HUDEP-2 (cell line): Measurements from ENCODE around the gene SLC22A12.

Experiments used
- DNase-seq, 76 experiments: peaks; one replicate each; lab custom pipeline; 2025; ENCODE audit not compliant: unreplicated experiment in 76 of 76; lab: John Stamatoyannopoulos, UW

The SLC22A12 gene

GRCh38 chr11:64620381-64620971 lies 29.5 kb downstream of the SLC22A12 start:
- no peak for DNase-seq

DNA sequence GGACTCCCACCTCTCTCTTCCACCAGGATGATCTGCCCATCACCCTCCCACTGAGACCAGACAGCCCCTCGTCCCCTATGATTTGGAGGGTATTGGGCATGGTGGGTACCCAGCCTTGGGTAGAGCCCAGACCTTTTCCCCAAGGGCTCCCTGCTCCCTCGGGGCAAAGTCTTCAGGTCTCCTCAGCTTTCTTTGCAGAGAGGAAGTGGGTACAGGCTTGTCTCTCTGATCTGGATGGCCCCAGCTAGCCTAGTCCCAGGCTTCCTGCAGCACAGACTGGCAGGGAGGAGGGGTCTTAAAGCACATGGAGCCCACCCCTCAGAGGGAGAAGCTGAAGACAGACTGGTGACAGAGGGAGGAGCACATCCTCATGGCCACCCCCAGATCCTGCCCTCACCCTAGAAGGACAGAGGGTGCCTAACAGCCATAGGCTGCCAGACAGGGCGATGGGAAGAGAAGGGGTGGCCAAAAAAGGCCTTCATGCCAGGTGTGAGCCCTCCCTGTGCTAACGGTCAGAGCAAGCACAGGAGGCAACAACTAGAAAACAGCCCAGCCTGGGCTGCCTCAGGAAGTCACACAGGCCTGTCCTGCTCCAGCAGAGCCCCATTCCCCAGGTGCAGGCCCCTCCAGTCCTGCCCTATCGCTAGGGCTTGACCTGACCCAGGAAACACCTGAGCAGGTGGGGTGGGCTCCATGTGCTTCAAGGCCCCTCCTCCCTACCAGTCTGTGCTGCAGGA lies 30.4 kb downstream of the SLC22A12 start:
- DNase-seq: no peak

- DNase-seq: no peak
These were observed 31.7 kb downstream of the SLC22A12 start for GRCh38 chr11:64622681-64623080.

- DNase-seq: no peak
These were observed 34.0 kb downstream of the SLC22A12 start for GRCh38 chr11:64624883-64625481.

DNA sequence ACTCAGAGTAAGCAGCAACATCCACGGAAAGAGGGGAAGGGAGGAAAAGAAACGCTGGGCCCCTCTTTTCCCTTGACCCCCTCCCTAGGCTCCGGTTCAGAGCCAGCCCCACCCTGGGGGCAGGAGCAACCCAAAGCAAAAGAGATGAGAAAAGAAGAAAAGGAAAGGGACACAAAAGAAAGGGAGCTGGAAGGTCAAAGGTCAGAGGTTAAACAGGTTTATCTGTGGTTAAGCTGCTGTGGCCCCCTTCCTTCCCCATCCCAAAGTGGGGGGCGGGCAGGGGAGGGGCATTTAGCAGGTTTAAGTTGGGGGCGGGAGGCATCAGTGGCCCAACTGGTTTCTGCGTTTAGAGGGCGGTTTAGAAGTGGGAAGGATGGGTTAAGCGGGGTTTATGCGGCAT lies 35.6 kb downstream of the SLC22A12 start:
- DNase-seq: no peak

GRCh38 chr11:64627371-64627770 lies 36.4 kb downstream of the SLC22A12 start:
- DNase-seq: no peak

DNA sequence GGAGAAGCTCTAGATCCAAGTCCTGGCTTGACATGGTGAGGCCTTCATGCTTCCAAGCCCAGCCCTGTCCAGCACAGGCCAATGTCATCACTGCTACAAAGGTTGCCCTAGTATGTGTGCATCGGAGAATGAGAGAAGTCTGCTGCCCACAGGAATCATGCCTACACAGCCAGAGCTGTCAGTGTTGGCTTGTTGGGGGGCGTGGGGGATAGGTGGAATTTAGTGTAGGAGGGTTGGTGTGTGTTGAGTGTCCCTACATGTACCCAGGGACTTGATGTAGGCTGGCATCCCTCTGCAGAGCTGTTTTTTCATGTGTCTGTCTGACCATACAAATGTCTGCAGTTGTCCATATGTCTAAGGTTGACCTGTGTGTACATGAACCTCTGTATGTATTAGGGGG lies 37.6 kb downstream of the SLC22A12 start:
- DNase-seq: no peak

- no peak for DNase-seq
These were observed 38.1 kb downstream of the SLC22A12 start for GRCh38 chr11:64629103-64629502.

DNA sequence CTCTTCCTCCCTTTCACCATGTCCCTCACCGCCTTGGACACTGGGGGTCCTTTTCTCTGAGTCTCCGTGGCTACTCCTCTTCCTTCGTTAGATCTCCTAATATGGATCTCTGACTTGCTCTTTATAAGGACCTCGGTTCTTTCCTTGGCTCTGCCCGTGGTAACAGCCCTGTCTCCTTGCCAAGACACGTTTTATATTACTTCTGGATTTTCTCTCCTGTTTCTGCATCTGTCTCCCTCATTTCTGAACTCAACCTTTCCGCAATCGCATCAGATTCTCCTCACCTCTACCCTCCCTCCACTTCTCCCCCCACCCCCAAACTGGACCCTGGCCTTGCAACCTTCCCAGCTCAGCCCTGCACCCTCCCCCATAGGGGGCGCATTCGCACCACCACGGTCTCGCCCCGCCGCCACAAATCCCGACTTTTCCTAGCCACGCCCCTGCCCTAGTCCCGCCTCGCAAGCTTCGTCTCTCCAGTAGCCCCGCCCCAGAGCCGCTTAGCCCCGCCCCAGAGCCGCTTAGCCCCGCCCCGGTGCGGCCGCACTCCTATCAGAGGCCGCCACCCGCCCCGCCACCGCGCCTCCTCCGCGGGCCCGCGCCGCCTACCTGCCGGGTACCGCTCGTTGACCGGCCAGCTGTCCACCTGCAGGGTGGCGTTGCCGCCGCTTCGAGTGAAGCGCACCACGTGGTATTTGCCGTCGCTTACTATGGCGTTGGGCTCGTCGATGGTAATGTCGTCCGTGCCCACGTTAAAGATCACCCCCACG lies 39.0 kb downstream of the SLC22A12 start:
- DNase-seq: no peak

DNA sequence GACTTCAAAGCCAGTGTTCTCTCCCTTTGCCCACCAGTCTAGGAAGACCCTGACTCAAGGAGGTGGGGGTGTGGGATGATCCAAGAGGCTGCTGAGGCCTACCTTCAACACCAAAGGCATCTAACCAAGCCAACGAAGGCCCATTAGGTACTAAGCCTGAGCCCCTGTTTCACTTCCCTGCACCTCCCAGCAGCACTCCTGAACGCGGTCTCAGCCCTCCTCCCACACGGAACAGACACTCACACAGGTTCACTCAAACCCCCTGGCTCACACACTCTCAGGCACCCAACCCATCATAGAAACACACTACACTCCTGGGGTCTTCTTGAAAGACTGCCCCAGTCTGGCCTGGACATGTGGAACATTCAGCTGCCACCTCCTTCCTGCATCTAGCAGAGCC lies 40.7 kb downstream of the SLC22A12 start:
- DNase-seq: no peak

- no peak for DNase-seq
These were observed 41.2 kb downstream of the SLC22A12 start for GRCh38 chr11:64632237-64632636.

DNA sequence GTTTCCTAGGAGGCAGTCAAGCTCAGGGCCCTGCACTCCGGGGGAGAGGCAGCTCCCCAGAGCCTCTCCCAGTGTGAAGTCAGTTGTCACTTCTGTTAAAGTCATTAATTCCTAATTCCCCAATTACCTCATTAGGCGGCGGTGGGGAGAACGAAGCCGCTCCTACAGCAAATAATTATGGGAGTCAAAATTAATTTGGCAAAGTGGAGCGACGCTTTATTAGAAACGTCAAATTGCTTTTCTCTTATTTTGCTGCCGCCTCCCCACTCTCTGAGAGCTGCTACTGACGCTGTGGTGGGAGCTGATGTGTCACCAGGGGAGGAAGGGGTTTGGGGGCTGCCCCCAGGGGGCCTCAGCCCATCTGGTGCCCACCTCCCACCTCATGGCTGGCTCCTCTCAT lies 41.6 kb downstream of the SLC22A12 start:
- no peak for DNase-seq

GRCh38 chr11:64633555-64634159 lies 42.6 kb downstream of the SLC22A12 start:
- no peak for DNase-seq

GRCh38 chr11:64637334-64638017 lies 46.5 kb downstream of the SLC22A12 start:
- DNase-seq: no peak

GRCh38 chr11:64638018-64638665 lies 47.1 kb downstream of the SLC22A12 start:
- DNase-seq: no peak

DNA sequence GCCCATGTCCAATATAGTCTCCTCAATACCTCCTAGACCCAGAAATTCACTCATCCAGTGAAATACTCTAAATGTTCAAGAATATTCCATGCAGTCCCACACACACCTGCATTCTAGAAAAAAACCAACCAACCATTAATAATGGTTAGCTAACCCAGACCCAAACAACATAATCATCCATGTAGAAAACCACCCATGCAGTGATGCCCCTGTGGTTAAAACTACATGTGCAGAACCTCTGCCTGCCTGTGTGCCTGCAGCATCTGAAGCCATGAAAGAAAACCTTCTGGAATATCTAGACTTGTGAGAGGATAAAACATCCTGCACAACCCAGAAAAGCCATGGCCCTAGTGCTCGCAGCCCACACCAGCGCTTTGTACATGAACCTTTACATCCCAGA lies 47.8 kb downstream of the SLC22A12 start:
- DNase-seq: no peak

- no peak for DNase-seq
These were observed 48.9 kb downstream of the SLC22A12 start for GRCh38 chr11:64639885-64640284.

DNA sequence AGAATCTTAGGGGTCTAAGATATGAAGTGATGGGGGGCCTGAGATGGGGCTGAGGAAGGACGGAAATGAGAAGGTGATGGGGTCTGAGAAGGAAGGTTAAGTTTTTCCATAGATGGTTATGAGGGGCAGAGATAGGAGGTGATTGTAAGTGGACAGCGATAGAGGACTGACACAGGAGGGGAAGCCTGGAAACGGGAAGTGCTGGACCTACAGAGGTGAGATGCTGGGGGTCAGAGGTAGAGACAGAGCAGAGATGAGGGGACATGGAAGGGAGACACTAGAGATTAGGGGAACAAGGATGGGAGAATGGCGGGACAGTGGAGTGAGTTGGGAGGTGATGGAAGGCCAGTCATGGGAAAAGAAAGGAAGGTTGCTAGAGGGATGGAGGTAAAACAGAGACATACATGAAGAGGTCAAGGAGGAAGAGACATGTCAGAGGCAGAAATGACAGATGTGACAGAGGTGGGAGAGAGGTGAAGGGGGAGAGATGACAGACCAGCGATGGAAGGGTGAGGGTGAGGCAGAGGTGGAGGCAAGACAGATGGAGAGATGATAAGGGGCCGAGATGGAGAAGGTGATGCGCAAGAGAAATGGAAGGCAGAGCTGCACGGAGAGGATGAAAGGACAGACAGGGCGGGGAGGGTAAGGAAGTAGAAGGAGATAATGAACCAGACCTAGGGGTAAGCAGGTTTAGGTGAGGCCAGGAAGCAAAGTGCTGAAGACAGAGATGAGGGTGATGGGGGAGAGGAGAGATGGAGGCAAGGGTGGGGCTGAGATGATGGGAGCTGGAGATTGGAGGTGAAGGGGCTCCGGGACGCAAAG lies 50.8 kb downstream of the SLC22A12 start:
- no peak for DNase-seq

DNA sequence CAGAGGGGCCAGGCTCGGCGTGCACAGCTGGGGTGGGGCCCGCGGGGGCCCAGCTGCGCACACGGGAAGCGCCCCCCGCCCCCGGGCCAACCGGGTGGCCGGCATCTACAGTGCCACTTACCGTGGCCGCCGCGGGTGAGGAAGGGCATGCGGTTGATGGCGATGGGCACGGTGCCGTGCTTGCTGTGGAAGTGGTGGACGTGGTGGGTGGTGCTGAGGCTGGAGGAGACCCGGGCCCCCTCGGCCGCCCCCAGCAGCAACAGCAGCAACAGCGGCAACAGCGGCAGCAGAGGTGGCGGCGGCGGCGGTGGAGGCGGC lies 51.4 kb downstream of the SLC22A12 start:
- no peak for DNase-seq
